GM23338 (cell line): ENCODE data around the gene VASN. TPM values are rescaled to one million over a fixed set of nuclear protein-coding genes. Genes with fewer than 3 reads are reported as not detected.

Source experiments
- ATAC-seq: fragments of 200-7000 bp; cut with Tn5 transposase; 3 replicates; pipeline ENCODE4 v1.9.1; 2020
- DNase-seq: peaks from one replicate; pipeline ENCODE4 v3.0.0-alpha.2; 2015; ENCODE audit warnings: low spot score
- H2AFZ ChIP-seq: fragments of 200-600 bp; sonication (generic); 2 replicates; pipeline ENCODE4 v1.8.0; 2016; ENCODE audit warnings: antibody characterized with exemption, mild to moderate bottlenecking, moderate library complexity
- H3F3A ChIP-seq: fragments of 200-600 bp; sonication (generic); replicated peaks from 2 replicates; pipeline ENCODE4 v1.8.0; 2017; ENCODE audit warnings: antibody characterized with exemption, mixed run types, low read depth
- H3K27ac ChIP-seq: fragments of 200-600 bp; sonication (generic); 2 replicates; pipeline ENCODE4 v1.6.1; 2016; ENCODE audit warnings: low read depth
- H3K27me3 ChIP-seq: fragments of 200-600 bp; sonication (generic); 2 replicates; pipeline ENCODE4 v1.8.0; 2016; ENCODE audit warnings: mild to moderate bottlenecking, mixed run types, moderate library complexity; ENCODE audit not compliant: insufficient read depth
- H3K36me3 ChIP-seq: fragments of 200-600 bp; sonication (generic); 2 replicates; pipeline ENCODE4 v1.8.0; 2016; ENCODE audit warnings: mild to moderate bottlenecking; ENCODE audit not compliant: insufficient read depth
- H3K4me1 ChIP-seq: fragments of 200-600 bp; sonication (generic); 2 replicates; pipeline ENCODE4 v1.8.0; 2016; ENCODE audit warnings: mild to moderate bottlenecking, moderate library complexity; ENCODE audit not compliant: insufficient read depth
- H3K4me2 ChIP-seq: fragments of 200-600 bp; sonication (generic); 2 replicates; pipeline ENCODE4 v1.7.1; 2017; ENCODE audit warnings: mixed run types
- H3K4me3 ChIP-seq: fragments of 200-600 bp; sonication (generic); 2 replicates; pipeline ENCODE4 v1.6.1; 2016; ENCODE audit warnings: mixed run types
- H3K79me2 ChIP-seq: fragments of 200-600 bp; sonication (generic); replicated peaks from 2 replicates; pipeline ENCODE4 v1.8.0; 2017; ENCODE audit warnings: mild to moderate bottlenecking; ENCODE audit not compliant: insufficient read depth
- H3K9me2 ChIP-seq: fragments of 200-600 bp; sonication (generic); 2 replicates; pipeline ENCODE4 v1.8.0; 2017; ENCODE audit not compliant: insufficient read depth
- H4K20me1 ChIP-seq: fragments of 200-600 bp; sonication (generic); replicated peaks from 2 replicates; pipeline ENCODE4 v1.8.0; 2017; ENCODE audit warnings: mild to moderate bottlenecking; ENCODE audit not compliant: insufficient read depth
- H3K27ac Mint-ChIP-seq: 2 replicates; pipeline ENCODE4 v1.8.0; 2020; ENCODE audit warnings: inconsistent platforms, mild to moderate bottlenecking, moderate library complexity, mixed read lengths
- H3K27me3 Mint-ChIP-seq: 3 replicates; pipeline ENCODE4 v1.8.0; 2022; ENCODE audit warnings: low read depth, mild to moderate bottlenecking, moderate library complexity, mixed read lengths, inconsistent platforms; ENCODE audit not compliant: insufficient read depth, poor library complexity
- H3K36me3 Mint-ChIP-seq: 3 replicates; pipeline ENCODE4 v1.8.0; 2021; ENCODE audit warnings: low read depth, mild to moderate bottlenecking, inconsistent platforms, moderate library complexity, mixed read lengths
- H3K4me1 Mint-ChIP-seq: 3 replicates; pipeline ENCODE4 v1.8.0; 2020; ENCODE audit warnings: mild to moderate bottlenecking, inconsistent platforms, mixed read lengths
- H3K4me3 Mint-ChIP-seq: 3 replicates; pipeline ENCODE4 v1.8.0; 2021; ENCODE audit warnings: moderate library complexity, mild to moderate bottlenecking, inconsistent platforms, mixed read lengths
- H3K9me3 Mint-ChIP-seq: 3 replicates; pipeline ENCODE4 v1.8.0; 2020; ENCODE audit warnings: moderate library complexity, mild to moderate bottlenecking, inconsistent platforms, mixed read lengths
- CREB1 ChIP-seq: fragments of 250-450 bp; sonication (Bioruptor Pico); IDR thresholded peaks from 2 replicates; pipeline ENCODE4 v1.5.0; 2020; ENCODE audit warnings: low read depth, mild to moderate bottlenecking, moderate library complexity
- EZH2 ChIP-seq: fragments of 200-600 bp; sonication (generic); IDR thresholded peaks from one replicate; pipeline ENCODE4 v1.8.0; 2017; ENCODE audit warnings: antibody characterized with exemption, mild to moderate bottlenecking, low read depth; ENCODE audit not compliant: unreplicated experiment
- JUNB ChIP-seq: IDR thresholded peaks from one replicate; pipeline ENCODE4 v1.6.1; 2016; ENCODE audit warnings: antibody characterized with exemption; ENCODE audit not compliant: unreplicated experiment
- NANOG ChIP-seq: IDR thresholded peaks from 2 replicates; pipeline ENCODE4 v1.6.1; 2016; ENCODE audit warnings: antibody characterized with exemption, borderline replicate concordance
- POLR2AphosphoS5 ChIP-seq: IDR thresholded peaks from 2 replicates; pipeline ENCODE4 v1.6.1; 2016; ENCODE audit warnings: antibody characterized with exemption, low read depth
- ZNF114 ChIP-seq: fragments of 250-450 bp; sonication (Bioruptor Pico); IDR thresholded peaks from 2 replicates; pipeline ENCODE4 v1.5.0; 2020; ENCODE audit warnings: mild to moderate bottlenecking, moderate library complexity
- ZNF462 ChIP-seq: fragments of 250-450 bp; sonication (Bioruptor Pico); IDR thresholded peaks from 2 replicates; pipeline ENCODE4 v1.5.0; 2020; ENCODE audit warnings: mild to moderate bottlenecking, moderate library complexity
- polyA plus RNA-seq: library from polyadenylated mRNA; unstranded; fragments of >200 nt; fragmentation: Nextera tagmentation; extraction: Ambion mirVana; gene quantifications from 2 replicates; pipeline ENCODE4 v1.2.1, GENCODE V29; 2016
- total RNA-seq: library from RNA; depleted of rRNA; stranded (reverse); fragments of >200 nt; shearing (Covaris generic); gene quantifications from 2 replicates; pipeline ENCODE4 v1.2.3, GENCODE V29; 2014

The VASN gene
- total and polyA plus RNA-seq, 2 experiments from 2014 or later, result 8.0 to 15.5 TPM

DNA sequence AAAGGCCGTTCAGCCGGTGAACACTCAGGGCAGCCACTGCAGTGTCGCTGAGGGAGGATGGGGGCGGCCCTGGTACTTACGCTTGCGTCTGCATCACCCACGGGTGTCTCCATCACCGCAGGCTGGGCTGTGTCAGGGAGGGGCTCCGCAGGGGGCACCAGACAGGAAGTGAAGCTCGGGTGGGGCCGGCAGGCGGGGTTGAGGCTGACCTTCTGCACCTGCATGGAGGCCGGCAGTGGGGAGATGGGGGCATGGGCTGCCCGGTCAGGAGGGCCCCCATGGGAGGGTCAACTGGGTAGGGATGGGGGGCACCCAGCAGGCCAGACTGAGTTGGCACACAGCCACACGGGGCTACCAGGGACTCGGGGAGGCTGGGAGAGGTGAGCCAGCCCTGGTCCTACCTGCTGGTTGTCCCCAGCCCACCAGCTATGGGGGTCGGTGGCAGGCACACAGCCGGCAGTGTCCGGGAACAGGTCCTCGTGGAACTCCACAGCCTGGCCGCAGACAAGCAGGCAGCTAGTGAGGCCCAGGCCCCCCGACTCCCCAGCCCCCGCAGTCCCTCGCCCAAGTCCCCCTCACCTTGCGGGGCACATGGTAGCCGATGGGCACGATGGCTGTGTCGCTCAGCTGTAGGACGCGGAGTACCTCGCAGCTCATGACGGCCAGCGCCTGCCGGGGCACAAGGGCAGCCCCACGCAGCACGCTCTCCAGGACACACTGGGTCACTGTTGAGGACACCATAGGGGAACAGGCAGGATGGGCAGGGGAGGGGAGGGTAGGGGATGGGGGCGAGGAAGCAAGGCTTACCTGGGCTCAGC, 7.2 kb upstream of the VASN start:
- Histone ChIP-seq H3K4me2 (no peak overlapping the region), H3K27me3 (no peaks in the 10 kb centered on the region), H3K4me3 (no peak overlapping the region), H3K4me1 (no peaks in the 10 kb centered on the region), H3K79me2 (no peaks in the 10 kb centered on the region), H3K9me2 (no peaks in the 10 kb centered on the region), H3K36me3 (no peaks in the 10 kb centered on the region), H4K20me1 (no peaks in the 10 kb centered on the region), H2AFZ (no peak overlapping the region), H3F3A (0 out of 2 replicates have a peak, but pooled peaks cover 4% of the 10 kb centered on the region), H3K27ac (no peak overlapping the region)
- H3K4me1 Mint-ChIP-seq, result no peaks in the 10 kb centered on the region; the same call in 1 of the 3 replicates
- H3K36me3 Mint-ChIP-seq, result no peaks in the 10 kb centered on the region
- no peak overlapping the region for H3K4me3 Mint-ChIP-seq
- ATAC-seq (no peak), DNase-seq (no peak)
- H3K27me3 Mint-ChIP-seq, result peaks cover 2% of the 10 kb centered on the region
- H3K27ac Mint-ChIP-seq, result no peak overlapping the region
- TF ChIP-seq POLR2AphosphoS5 (no peak), CREB1 (CRISPR knock-in tag) (no peak), NANOG (no peak), JUNB (no peak), ZNF114 (CRISPR knock-in tag) (no peak), EZH2 (no peak), ZNF462 (CRISPR knock-in tag) (no peak)
- H3K9me3 Mint-ChIP-seq, result no peaks in the 10 kb centered on the region
